ENCODE results near the gene MTLN.

The MTLN gene

DNA sequence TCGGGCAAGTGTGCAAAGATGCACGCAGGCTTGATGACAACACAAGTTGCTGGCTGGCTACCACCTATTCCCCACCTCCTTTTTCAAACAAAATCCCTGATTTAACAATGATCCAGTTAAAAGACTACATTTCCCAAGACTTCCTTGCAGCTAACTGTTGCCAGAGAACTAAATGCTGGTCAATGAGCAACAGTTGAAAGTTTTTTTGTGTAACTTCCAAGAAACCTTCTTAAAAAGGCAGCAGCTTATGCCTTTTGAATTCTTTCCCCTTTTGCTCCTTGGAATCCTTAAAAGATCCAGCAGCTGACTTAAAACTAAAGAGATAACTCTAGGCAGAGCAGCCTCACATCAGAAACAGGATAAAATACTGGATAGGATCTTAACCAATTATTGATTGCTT is 46.1 kb downstream of the MTLN start:
- H3K27ac ChIP-seq (ENCODE audit: low read depth, low read length): no peak overlapping the region
- no peaks in the 10 kb centered on the region for H3K4me1 ChIP-seq (ENCODE audit: control insufficient read depth in 1 of 2, insufficient read depth in 2 of 2, low read length in 2 of 2)
- H3K4me3 ChIP-seq (ENCODE audit: low read depth in 1 of 2, low read length in 2 of 2): no peak overlapping the region
- no peaks in the 10 kb centered on the region for H3K9me3 ChIP-seq (ENCODE audit: control insufficient read depth in 1 of 2, low read length in 2 of 2)
- H3K36me3 ChIP-seq (ENCODE audit: control insufficient read depth in 1 of 2, insufficient read depth in 2 of 2, low read length in 2 of 2): no peaks in the 10 kb centered on the region
- no peak overlapping the region for H3K9ac ChIP-seq (ENCODE audit: low read depth in 1 of 2, low read length in 2 of 2)
- H3K27me3 ChIP-seq (ENCODE audit: control insufficient read depth in 1 of 2, insufficient read depth in 2 of 2, low read length in 2 of 2): no peaks in the 10 kb centered on the region
